Body of pancreas (tissue), 4 donors: ENCODE data around the gene C10orf95. TPM values are rescaled to one million over a fixed set of nuclear protein-coding genes. Genes with fewer than 3 reads are reported as not detected.
A peak's percentile ranks its signal among the peaks of the same experiment; 100 is the strongest.

ENCODE experiments used
- ATAC-seq: fragments of 150-250 bp; one replicate; pipeline ENCODE4 v1.9.1; 2016
- DNase-seq, 4 donors: peaks; one replicate each; pipeline ENCODE4 v3.0.0-alpha.2; 2019
- H3K27ac ChIP-seq, 4 donors: fragments of 200-600 bp; sonication (generic); 1 replicate in 3 of 4; 2 replicates in 1 of 4; pipeline versions ENCODE4 v1.5.1 to v1.6.1; 2016 to 2019; ENCODE audit warnings: mild to moderate bottlenecking in 1 of 4, mixed read lengths in 1 of 4, moderate library complexity in 1 of 4
- H3K27me3 ChIP-seq, 2 donors: fragments of 200-600 bp; sonication (generic); one replicate each; pipeline ENCODE4 v1.6.0; 2016; ENCODE audit warnings: mild to moderate bottlenecking in 1 of 2
- H3K36me3 ChIP-seq, 2 donors: fragments of 200-600 bp; sonication (generic); replicated peaks in 1 of 2; 2 replicates each; pipeline ENCODE4 v1.5.1; 2016; ENCODE audit warnings: low read depth in 2 of 2; ENCODE audit not compliant: insufficient read depth in 1 of 2
- H3K4me1 ChIP-seq: fragments of 200-600 bp; sonication (generic); one replicate; pipeline ENCODE4 v1.6.0; 2016
- H3K4me3 ChIP-seq, 2 donors: fragments of 200-600 bp; sonication (generic); 1 replicate in 1 of 2; 2 replicates in 1 of 2; pipeline ENCODE4 v1.5.1; 2016 to 2019
- H3K9me3 ChIP-seq, 3 donors: fragments of 200-600 bp; sonication (generic); 1 replicate in 2 of 3; 2 replicates in 1 of 3; pipeline ENCODE4 v1.5.1; 2016
- CTCF ChIP-seq, 7 experiments: fragments of 450-650 bp in 4 of 7; fragments of 200-600 bp in 3 of 7; sonication (generic) in 3 of 7; IDR thresholded peaks; one replicate each; pipeline ENCODE4 v1.5.1; 2016 to 2019; ENCODE audit warnings: antibody characterized with exemption in 7 of 7
- POLR2A ChIP-seq, 3 donors: fragments of 450-650 bp; IDR thresholded peaks; one replicate each; pipeline ENCODE4 v1.6.1; 2016; ENCODE audit warnings: antibody characterized with exemption in 3 of 3, mild to moderate bottlenecking in 2 of 3
- WGBS, 2 donors: methylation state at CpG; one replicate each; pipeline ENCODE4 v1.1.5; 2017; 5-methylcytosine and 5-hydroxymethylcytosine counted together
- intact Hi-C: fragments of 100-400 bp; cut with DNase I; formaldehyde crosslinking; loops from one replicate; pipeline ENCODE4 v1.15.1; 2023
- total RNA-seq, 2 donors: library from RNA; depleted of rRNA; stranded (reverse); fragments of >200 nt; gene quantifications; one replicate each; pipeline ENCODE4 v1.1.0, GENCODE V29; 2016

Gene C10orf95
- total RNA-seq, 2 donors from 2014 or later: 0.66 to 4.2 TPM

GRCh38 chr10:102467971-102468438 is 16.7 kb upstream of the C10orf95 start:
- TF ChIP-seq CTCF (IDR thresholded peaks at IDR 0.05): no peak
- TF ChIP-seq POLR2A (IDR thresholded peaks at IDR 0.05): no peak
- intact Hi-C loops: no loop called here
- DNase-seq: peak; percentile 36 to 66 (median 48)

GRCh38 chr10:102467318-102467717 is 16.0 kb upstream of the C10orf95 start:
- Histone ChIP-seq H3K4me3 (no peak overlapping the region), H3K27ac (no peak overlapping the region), H3K36me3 (no peaks in the 10 kb centered on the region), H3K27me3 (no peaks in the 10 kb centered on the region), H3K9me3 (no peaks in the 10 kb centered on the region), H3K4me1 (peaks cover 4% of the 10 kb centered on the region)
- DNase-seq (no peak), ATAC-seq (no peak)
- TF ChIP-seq CTCF (IDR thresholded peaks at IDR 0.05) (no peak), POLR2A (IDR thresholded peaks at IDR 0.05) (no peak)
- intact Hi-C loops: no loop called here
- 84 to 85% methylated on average over 6 of the region's 6 CpGs for WGBS, 2 donors

More at GRCh38 chr10:102467971-102468438, 16.7 kb upstream of the C10orf95 start:
- no peaks in the 10 kb centered on the region for H3K27me3 ChIP-seq
- no peaks in the 10 kb centered on the region for H3K9me3 ChIP-seq
- H3K4me1 ChIP-seq: peaks cover 4% of the 10 kb centered on the region
- no peak overlapping the region for H3K4me3 ChIP-seq
- peak overlapping the region in 1 of 4 donors; percentile 12 for H3K27ac ChIP-seq
- ATAC-seq: peak; percentile 43
- 24 to 31% methylated on average over 6 of the region's 6 CpGs for WGBS, 2 donors
- no peaks in the 10 kb centered on the region for H3K36me3 ChIP-seq

- TF ChIP-seq CTCF (IDR thresholded peaks at IDR 0.05) (no peak), POLR2A (IDR thresholded peaks at IDR 0.05) (no peak)
- H3K36me3 ChIP-seq: no peaks in the 10 kb centered on the region
- no peaks in the 10 kb centered on the region for H3K27me3 ChIP-seq
- intact Hi-C loops: no loop called here
- 55 to 61% methylated on average over 3 of the region's 3 CpGs for WGBS, 2 donors
- no peak for ATAC-seq
- H3K27ac ChIP-seq: no peak overlapping the region
- no peak for DNase-seq
- H3K9me3 ChIP-seq: no peaks in the 10 kb centered on the region
- no peak overlapping the region for H3K4me3 ChIP-seq
- peaks cover 16% of the 10 kb centered on the region for H3K4me1 ChIP-seq
Observed at GRCh38 chr10:102465466-102465865, 14.1 kb upstream of the C10orf95 start.

- WGBS, 2 donors: 83 to 100% methylated on average over 1 to 10 of the region's 10 CpGs
- ATAC-seq: no peak
Observed at GRCh38 chr10:102463983-102464382, 12.6 kb upstream of the C10orf95 start.

More at GRCh38 chr10:102463983-102464382, 12.6 kb upstream of the C10orf95 start:
- Histone ChIP-seq H3K4me3 (no peak overlapping the region), H3K27me3 (no peaks in the 10 kb centered on the region), H3K4me1 (peaks cover 16% of the 10 kb centered on the region), H3K36me3 (no peaks in the 10 kb centered on the region), H3K9me3 (no peaks in the 10 kb centered on the region), H3K27ac (no peak overlapping the region)
- intact Hi-C loops: no loop called here
- TF ChIP-seq POLR2A (IDR thresholded peaks at IDR 0.05) (no peak), CTCF (IDR thresholded peaks at IDR 0.05) (no peak)
- no peak for DNase-seq
